ENCODE measurements around the gene WDR49.
"Not testable (repeated sequence)": the region's sequence is repeated elsewhere in the genome, so short reads cannot be mapped to it uniquely, and the experiment has no call there.

WDR49 gene

DNA sequence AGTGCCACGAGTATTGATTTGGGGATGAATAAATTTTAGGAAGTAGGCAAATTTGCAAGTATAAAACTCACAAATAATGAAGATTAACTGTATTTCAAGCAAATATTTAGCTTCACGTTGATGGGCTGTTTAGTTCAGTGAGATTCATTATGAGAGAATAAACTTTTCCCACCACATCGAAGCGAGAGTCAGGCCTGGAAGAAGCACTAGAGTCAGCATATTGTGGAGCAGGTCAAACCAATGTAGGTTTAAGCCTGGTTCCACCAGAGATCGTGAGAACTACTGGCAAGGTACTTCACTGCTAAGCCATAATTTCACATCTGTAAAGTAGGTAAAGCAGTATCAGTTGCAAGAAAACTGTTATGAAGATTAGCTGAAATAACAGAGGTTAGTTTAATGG lies 22.3 kb downstream of the WDR49 start:
- TF ChIP-seq, protein P1, sequence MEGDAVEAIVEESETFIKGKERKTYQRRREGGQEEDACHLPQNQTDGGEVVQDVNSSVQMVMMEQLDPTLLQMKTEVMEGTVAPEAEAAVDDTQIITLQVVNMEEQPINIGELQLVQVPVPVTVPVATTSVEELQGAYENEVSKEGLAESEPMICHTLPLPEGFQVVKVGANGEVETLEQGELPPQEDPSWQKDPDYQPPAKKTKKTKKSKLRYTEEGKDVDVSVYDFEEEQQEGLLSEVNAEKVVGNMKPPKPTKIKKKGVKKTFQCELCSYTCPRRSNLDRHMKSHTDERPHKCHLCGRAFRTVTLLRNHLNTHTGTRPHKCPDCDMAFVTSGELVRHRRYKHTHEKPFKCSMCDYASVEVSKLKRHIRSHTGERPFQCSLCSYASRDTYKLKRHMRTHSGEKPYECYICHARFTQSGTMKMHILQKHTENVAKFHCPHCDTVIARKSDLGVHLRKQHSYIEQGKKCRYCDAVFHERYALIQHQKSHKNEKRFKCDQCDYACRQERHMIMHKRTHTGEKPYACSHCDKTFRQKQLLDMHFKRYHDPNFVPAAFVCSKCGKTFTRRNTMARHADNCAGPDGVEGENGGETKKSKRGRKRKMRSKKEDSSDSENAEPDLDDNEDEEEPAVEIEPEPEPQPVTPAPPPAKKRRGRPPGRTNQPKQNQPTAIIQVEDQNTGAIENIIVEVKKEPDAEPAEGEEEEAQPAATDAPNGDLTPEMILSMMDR (IDR thresholded peaks at IDR 0.05; ENCODE audit: low read depth, low read length) = no peak
- no peak for DNase-seq (ENCODE audit: extremely low read depth, low read depth)

DNA sequence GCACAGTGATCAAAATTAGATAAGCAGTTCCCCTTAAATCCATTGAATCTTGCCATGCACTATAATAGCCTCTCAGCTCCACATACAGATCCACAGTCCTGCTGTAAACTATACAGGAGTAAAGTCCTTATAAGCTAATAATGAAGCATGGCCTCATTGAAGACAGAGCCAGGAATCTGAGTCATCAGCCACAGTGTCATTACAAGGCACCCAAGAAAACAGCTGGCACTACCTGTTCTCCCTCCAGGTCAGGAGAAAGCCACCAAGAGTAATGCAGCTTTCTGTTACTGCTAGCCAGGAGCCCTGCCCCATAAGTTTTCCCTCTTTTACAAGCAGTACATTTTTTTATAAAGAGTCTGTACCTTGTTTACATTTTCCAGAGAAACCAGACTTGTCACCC lies 27.3 kb downstream of the WDR49 start:
- DNase-seq (ENCODE audit: extremely low read depth, low read depth) = no peak
- TF ChIP-seq, protein P1 (IDR thresholded peaks at IDR 0.05; ENCODE audit: low read depth, low read length) = no peak

DNA sequence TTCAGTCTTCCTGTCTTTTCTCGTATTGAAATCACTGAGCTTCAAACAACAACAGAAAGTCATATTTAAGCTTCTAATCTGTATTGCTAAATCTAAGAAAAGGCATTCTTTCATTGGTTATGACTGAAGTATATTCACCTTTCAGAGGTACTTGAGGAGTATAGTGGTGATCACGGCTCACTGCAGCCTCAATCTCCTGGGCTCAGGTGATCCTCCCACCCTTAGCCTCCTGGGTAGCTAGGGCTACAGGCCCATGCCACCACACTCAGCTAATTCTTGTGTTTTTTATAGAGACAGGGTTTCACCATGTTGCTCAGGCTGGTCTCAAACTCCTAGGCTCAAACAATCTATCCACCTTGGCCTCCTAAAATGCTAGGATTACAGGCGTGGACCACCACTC lies 38.7 kb downstream of the WDR49 start:
- no peak for DNase-seq (ENCODE audit: extremely low read depth, low read depth)
- TF ChIP-seq, protein P1 (IDR thresholded peaks at IDR 0.05; ENCODE audit: low read depth, low read length) = no peak

DNA sequence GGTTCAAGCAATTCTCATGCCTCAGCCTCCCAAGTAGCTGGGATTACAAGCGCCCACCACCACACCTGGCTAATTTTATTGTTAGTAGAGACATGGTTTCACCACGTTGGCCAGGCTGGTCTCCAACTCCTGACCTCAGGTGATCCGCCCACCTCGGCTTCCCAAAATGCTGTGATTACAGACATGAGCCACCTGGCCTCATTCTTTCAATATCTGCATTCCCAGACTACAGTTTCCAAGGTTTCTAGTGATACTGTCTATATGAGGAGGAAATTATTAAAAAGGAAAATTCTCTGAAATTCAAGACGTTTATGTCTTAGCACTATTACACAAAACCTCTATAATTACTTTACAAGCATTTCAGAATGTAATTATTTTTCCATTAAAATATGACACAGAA lies 39.5 kb downstream of the WDR49 start:
- not testable (repeated sequence) for DNase-seq (ENCODE audit: extremely low read depth, low read depth)

DNA sequence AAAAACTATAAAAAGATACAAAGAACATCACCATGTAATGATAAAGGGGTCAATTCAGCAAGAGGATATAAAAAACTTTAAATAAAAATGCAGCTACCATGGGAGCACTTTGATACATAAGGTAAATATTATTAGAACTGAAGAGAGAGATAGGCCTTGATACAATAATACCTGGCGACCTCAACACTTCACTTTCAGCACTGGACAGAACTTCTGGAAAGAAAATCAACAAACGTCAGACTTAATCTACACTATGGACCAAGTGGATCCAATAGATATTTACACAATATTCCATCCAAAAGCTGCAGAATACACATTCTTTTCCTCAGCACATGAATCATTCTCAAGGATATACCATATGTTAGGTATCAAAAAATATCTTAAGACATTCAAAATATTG lies 42.0 kb downstream of the WDR49 start:
- DNase-seq (ENCODE audit: extremely low read depth, low read depth) = no peak
- TF ChIP-seq, protein P1 (IDR thresholded peaks at IDR 0.05; ENCODE audit: low read depth, low read length) = no peak

DNA sequence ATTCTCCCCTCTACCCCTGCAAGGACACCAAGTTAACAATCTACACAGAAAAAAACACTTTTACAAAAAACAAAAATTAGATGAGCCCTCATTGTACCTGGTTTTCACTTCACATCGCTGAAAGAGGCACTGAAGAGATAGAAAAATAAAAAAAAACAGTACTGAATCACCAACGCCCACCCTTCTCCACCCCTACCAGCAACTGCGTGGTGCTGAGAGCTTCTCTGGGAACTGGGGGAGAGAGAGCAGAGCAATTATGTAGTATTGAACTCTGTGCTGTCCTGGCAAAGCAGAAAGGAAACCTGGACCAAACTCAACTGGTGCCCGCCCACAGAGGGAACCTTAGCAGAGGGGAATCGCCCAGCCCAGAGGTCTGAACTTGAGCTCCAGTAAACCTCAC lies 44.6 kb downstream of the WDR49 start:
- DNase-seq (ENCODE audit: extremely low read depth, low read depth) = no peak
- TF ChIP-seq, protein P1 (IDR thresholded peaks at IDR 0.05; ENCODE audit: low read depth, low read length) = no peak

DNA sequence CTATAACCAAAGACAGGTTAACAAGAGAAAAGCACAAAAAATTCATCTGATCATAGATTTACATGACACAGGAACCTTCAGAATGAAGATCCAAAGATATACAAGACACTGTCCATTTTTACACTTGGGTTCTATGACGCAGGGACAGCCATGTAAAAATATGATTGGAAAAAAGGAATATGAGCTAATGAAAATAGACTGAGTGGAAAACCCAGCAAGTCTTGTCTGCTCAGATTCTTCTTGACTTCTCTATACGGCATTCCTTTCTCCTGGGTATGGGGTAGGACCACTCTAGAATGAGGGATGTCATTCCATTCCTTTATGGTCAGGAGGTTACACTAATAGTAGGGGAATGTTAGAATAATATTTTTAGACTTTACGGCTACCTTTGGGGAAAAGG lies 46.9 kb downstream of the WDR49 start:
- DNase-seq (ENCODE audit: extremely low read depth, low read depth) = no peak
- TF ChIP-seq, protein P1 (IDR thresholded peaks at IDR 0.05; ENCODE audit: low read depth, low read length) = no peak

DNA sequence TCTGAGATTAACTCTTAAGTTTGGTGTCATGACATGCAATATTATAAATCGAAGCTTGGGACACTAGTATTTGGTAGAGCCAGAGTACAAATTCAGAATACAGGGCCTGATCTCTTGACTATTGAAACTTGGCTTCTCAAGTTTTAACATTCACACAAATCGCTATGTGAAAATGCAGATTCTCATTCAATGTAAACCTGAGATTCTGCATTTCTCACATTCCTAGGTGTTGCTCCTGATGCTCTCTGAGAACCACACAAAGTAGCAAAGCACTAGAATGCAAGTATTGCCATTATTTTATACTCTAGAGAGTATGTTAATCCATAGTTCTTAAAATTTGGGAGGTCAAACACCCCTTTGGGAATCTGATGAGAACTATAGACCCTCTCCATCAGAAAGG lies 47.9 kb downstream of the WDR49 start:
- TF ChIP-seq, protein P1 (IDR thresholded peaks at IDR 0.05; ENCODE audit: low read depth, low read length) = no peak
- no peak for DNase-seq (ENCODE audit: extremely low read depth, low read depth)
